HG03460 (cell line): Measurements from ENCODE around the gene MOV10L1.
"Not testable (repeated sequence)": the region's sequence is repeated elsewhere in the genome, so short reads cannot be mapped to it uniquely, and the experiment has no call there.

ENCODE experiments used
- ATAC-seq: cut with Tn5 transposase; IDR thresholded peaks from one replicate; pipeline ENCODE4 v1.9.1; 2021; ENCODE audit not compliant: unreplicated experiment

MOV10L1 gene

DNA sequence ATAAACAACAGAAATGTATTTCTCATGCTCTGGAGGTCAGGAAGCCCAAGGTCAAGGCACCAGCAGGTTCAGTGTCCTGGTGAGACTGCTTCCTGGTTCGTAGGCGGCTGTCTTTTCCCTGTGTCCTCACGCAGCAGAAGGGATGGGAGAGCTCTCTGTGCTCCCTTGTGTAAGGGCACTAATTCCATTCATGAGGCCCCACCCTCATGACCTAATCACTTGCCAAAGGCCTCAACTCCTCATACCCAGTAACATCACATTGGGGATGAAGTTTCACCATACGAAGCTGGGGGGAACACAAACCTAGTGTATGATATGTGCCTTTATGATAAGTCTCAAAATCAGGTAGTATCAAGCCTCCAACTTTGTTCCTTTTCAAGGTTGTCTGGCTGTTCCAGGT is 42.1 kb downstream of the MOV10L1 start:
- no peak for ATAC-seq

DNA sequence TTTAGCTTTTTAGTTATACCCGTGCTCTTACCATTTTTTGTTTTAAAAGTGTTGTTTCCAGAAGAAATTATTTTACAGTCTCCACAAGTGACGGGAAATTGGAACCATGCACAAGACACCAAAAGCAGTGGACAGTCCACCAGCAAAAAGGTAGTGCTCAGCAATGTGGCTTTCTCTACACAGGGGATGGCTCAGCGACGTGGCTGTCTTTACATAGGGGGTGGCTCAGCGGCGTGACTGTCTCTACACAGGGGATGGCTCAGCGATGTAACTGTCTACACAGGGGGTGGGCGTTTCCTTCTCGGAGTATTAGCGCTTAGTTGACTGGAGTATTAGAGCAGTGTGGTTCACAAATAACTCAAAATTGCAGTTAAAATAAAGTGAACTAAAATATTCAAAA is 44.7 kb downstream of the MOV10L1 start:
- ATAC-seq: no peak

DNA sequence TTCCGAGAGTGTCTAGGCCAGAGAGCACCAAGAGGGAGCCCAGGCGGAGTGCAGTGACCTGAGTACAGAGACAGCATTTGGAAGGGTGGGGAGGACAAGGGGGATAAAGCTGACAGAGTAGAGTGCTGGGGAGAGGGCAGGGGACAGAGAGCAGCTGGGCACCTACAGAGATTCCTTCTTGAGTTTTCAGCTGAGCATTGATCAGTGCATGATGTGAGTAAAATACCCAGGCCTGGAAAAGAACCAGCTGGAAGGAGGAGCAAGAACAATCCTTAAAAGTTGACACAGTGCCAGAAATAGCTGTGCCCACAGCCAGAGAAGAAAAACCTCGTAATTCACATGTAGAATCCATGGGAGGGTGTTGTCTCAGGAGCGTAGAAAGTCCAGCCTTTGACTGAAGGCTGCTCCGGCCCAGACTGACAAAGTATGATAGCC is 46.8 kb downstream of the MOV10L1 start:
- ATAC-seq: no peak

DNA sequence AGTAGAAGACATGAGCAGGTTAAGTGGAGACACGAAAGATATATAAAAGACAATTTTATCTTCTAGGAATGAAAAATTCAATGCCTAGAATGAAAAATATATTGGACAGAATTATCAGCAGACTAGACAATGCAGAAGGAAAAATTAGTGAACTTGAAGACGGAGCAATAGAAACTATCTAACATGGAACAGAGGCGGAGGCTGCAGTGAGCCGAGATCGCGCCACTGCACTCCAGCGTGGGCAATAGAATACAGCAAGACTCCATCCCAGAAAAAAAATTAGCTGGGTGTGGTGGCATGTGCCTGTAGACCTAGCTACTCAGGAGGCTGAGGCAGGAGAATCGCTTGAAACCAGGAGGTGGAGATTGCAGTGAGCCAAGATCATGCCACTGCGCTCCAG is 47.5 kb downstream of the MOV10L1 start:
- ATAC-seq: not testable (repeated sequence)

DNA sequence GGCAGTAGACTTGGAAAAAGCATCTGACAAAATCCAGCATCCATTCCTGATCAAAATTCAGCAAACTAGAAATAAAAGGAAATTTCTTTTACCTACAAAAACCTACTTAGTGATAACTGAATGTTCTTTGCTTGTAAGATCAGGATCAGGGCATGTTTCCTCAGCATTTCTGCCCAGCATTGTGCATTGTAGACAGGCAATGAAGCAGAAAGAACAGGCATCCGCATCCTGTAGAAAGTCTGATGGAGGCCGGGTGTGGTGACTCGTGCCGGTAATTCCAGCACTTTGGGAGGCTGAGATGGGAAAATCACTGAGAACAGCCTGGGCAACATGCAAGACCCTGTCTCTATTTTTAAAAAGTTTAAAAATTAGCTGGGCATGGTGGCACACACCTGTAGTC is 48.2 kb downstream of the MOV10L1 start:
- no peak for ATAC-seq

DNA sequence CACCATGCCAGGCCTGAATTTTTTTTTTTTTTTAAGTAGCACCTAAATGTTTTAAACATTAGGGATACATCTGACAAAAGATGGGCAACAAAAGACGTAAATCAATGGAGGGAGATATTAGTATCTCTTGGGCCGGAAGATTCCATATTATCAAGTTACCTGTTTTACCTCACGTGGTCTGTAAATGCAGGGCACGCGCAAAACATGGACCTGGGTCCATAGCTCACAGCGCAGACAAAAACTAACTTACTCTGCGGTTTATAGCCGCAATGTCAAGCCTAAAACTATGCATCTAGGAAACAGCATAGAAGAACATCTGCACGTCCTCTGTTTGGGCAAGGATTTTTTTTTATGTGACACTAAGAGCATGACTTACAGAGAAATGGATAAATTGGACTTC is 49.2 kb downstream of the MOV10L1 start:
- no peak for ATAC-seq

DNA sequence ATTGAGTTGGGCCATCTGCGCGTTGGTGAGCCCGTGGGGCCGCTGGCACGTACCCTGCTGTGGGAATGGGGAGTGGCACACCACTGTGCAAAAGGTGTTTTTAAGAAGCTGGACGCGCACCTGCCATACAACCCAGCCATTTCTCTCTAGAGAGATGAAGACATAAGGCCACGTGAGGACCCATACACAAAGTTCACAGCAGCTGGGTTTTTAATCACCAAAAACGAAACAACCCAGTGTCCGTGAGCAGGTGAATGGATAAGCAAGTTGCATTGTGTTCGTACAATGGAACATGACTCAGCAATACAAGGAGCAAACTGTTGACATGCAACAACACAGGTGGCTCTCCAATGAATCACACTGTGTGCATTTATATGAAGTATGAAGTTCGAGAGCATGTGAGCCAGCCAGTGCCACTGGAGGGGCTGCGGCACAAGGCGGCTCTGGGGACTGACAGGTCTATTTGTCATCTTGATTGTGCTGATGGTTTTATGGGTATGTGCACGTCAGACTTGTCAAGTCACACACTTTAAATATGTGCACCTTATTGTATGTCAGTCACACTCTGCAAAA is 50.1 kb downstream of the MOV10L1 start:
- ATAC-seq: no peak

DNA sequence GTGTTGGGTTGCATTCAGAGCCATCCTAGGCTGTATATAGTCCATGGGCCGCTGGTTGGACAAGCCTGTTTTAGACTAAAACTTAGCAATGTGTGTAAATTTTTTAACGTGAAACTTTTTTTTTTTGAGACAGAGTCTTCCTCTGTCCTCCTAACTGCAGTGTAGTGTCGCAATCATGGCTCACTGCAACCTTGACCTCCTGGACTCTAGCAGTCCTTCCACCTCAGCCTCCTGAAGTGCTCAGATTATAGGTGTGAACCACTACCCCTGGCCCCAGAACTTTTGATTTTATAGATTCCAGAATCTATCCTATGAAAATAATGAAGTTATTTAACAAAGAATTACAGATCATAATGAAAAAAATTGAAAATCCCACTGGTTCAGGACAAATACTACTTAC is 50.8 kb downstream of the MOV10L1 start:
- no peak for ATAC-seq

DNA sequence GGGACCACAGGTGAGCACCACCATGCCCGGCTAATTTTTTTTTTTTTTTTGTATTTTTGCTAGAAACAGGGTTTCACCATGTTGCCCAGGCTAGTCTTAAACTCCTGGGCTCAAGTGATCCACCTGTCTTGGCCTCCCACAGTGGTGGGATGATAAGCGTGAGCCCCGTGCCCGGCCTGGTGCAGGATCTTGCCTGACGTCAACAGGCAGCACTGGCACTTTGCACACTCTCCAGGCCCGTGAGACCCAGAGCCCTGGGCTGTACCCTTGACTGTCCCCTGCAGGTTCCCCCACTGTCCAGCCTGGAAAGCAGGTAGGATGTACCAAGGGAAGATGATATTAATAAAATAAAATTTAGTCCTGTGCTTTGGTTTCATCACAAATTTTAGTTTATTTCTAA is 51.7 kb downstream of the MOV10L1 start:
- ATAC-seq: no peak

DNA sequence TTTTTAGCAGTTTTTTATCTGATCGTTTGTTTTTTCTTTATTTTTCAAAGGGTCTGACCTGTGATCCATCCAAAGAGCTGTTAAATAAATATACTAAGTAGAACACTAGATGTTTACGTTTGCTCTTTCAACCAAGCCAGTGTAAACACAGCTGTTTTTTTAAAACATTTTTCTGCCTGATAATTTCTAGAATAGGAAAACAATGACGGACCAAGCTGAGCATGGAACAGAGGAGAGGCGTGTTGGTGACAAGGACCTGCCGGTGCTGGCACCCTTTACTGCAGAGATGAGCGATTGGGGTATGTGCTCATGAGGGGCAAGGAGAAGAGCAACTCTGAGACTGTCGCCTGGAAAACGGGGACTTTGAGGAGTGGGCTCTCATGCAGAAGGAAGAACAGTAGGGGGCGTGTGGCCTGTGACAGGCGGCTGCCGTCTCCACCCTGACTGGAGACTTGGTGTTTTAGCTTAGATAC is 52.1 kb downstream of the MOV10L1 start:
- no peak for ATAC-seq

DNA sequence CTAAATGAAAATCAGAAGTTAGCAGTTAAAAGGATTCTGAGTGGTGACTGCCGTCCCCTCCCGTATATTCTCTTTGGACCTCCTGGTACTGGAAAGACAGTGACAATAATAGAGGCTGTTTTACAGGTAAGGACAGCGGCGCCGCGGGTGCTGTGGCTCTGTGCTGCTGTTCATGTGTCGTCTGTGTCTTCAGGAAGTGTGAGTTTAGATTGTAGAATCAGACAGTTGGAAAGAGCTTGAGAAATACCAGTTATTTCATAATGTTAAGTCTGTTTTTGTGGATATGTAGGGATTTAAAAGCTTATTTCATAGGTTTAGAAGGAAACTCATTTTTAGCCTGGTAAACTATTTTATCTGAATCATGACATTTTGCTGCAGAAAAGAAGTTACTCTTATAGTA is 53.3 kb downstream of the MOV10L1 start:
- no peak for ATAC-seq

DNA sequence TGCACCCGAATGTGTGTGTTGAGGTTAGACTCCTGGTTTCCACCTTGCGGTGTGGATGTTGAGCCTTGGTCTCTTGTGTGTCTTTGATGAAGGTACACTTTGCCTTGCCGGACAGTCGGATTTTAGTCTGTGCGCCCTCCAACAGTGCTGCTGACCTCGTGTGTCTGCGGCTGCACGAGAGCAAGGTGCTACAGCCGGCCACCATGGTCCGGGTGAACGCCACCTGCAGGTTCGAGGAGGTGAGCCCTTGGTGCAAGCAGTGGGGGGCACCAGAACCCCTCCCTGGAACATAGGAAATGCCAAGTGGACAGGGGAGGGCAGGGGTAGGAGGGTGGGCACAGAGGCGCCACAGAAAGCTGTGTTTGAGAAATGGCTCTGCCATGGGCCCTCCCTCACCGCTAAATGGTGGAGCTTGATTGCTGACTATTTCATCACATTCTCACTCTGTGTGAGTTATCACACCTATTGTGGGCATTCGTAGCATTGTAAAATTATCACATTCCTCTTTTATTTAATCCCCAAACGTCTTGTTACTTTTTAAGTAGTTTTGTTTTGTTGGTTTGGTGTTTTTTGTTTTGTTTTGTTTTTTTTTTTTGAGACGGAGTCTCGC is 54.3 kb downstream of the MOV10L1 start:
- no peak for ATAC-seq

DNA sequence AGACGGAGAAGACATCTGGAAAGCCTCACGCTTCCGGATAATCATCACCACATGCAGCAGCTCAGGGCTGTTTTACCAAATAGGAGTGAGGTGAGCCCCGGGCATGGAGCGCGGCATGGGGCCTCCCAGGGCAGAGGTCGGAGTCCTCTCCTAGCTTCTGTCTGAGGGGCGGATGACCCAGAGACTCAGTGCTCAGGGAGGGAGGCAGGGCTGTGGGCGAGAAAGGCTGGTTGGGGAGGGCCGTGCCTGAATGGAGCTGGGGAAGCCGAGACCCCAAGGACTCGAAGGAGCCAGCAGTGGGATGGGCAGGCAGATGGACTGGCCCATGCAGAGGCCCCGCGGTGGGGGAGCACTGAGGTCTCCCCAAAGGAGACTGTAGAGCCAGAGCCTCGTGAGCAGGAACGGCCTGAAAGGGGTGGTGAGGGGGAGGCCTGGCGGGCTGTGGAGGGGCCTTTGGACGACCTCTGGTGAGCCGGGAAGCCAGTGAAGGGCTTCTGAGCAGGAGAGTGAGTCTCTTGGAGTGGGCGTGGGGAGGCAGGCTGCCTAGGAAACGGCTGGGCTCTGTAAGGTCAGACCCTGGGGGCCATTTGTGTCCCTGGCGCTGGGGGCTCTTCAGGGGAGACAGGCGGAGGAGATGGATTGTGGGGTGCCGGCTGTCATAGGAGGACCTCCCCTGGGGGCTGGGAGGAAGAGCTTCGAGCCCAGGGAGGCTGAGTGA is 56.1 kb downstream of the MOV10L1 start:
- no peak for ATAC-seq

DNA sequence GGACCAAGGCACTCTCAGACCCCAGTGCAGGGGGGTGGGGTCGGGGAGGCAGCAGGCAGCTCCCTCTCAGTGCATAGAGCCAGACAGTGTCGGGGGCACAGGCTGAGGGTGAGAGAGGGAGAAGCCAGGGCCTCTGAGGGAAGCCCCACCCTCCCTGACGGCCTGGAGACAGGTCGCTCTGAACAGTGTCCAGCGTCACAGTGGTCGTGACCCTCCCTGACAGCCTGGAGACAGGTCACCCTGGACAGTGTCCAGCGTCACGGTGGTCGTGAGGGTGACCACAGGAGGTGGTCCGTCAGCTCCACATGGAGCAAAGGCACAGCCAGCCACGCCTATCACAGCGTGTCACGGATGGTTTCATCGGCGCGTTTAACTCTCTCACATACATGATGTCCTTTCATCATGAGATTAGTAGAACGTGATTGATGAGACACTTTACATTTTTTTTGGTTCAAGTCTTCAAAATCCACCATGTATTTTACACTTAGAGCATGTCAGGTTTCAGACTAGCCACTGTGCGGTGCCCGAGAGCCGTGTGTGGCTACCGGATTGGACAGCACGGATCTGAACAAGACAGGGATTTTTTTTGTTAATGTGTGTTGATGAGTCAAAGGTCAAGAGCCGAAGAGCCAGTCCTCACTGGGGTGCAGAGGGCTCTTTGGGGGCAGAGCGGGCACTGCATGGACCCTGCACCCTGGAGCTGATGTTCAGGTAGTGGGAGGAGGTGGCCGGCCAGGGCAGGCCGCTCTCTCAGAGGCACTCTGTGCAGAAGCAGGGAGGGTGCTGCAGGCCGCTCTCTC is 56.8 kb downstream of the MOV10L1 start:
- no peak for ATAC-seq

DNA sequence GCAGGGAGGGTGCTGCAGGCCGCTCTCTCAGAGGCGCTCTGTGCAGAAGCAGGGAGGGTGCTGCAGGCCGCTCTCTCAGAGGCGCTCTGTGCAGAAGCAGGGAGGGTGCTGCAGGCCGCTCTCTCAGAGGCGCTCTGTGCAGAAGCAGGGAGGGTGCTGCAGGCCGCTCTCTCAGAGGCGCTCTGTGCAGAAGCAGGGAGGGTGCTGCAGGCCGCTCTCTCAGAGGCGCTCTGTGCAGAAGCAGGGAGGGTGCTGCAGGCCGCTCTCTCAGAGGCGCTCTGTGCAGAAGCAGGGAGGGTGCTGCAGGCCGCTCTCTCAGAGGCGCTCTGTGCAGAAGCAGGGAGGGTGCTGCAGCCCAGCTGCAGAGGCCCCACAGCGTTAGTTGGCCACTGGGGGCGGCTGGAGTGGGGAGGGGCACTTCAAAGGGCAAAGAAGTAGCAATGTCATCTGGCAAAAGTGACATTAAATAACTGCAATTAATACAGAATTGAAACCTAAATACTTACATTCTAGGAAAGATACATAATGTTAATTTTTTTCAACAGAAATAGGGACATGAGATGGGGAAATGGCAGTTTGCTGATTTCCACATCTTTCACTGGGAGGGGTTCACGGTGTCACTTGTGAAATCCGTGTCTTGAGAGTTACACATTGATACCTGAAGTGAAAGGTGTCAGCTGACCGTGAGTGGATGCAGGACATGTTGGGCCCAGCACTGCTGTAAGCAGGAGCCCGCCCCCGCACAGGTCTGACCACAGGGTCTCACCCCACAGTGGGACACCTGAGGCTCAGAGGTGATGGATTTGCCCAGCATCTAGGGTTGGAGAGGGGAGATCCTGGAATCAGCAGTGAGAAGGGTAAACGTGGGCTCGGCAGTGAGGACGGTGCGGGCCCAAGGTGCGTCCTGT is 57.7 kb downstream of the MOV10L1 start:
- ATAC-seq: not testable (repeated sequence)

DNA sequence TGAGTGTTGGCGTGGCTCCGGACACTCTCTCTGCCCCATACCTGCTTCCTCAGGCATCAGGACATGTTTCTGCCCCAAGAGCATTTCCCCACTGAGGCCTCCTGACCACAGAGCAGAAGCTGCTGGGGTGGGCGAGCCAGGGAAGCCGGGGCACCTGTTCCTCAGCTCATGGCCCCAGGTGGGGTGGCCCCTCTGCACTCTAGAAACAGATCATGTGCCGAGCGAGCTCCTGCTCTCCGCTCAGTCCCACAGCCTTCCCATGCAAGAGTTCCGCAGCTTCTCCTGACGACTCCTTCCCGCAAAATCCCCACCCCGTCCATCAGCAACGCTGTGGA is 58.3 kb downstream of the MOV10L1 start:
- no peak for ATAC-seq

DNA sequence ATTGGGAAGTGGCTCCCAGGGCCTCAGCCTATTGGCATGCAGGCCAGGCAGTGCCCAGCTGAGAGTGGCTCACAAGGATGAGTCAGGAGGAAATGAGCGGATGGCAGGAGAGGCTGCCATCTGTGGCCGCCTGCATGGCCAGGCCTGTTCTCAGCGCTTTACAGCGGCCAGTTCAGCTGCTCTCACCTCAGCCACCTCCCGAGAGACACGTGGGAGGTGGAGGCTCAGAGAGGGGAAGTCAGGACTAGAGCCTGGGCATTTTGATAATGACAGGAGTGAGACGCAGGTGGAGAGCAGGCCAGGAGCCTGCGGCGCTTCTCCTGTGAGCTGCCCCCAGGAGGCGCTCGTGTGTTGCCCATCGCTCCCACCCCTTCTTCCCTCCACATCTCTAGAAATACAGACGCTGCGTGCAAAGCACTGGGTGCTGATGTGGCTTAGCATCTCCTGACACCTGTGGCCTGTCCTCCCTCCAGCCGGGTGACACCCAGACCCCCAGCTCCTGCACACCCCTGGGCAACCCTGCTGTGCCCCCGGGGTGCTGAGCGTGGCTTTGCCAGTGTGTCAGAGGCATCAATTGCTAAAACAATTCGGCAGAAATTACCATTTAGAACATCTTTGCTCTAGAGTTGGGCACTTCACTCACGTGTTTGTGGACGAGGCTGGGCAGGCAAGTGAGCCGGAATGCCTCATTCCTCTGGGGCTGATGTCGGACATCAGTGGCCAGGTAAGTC is 59.4 kb downstream of the MOV10L1 start:
- ATAC-seq: no peak

DNA sequence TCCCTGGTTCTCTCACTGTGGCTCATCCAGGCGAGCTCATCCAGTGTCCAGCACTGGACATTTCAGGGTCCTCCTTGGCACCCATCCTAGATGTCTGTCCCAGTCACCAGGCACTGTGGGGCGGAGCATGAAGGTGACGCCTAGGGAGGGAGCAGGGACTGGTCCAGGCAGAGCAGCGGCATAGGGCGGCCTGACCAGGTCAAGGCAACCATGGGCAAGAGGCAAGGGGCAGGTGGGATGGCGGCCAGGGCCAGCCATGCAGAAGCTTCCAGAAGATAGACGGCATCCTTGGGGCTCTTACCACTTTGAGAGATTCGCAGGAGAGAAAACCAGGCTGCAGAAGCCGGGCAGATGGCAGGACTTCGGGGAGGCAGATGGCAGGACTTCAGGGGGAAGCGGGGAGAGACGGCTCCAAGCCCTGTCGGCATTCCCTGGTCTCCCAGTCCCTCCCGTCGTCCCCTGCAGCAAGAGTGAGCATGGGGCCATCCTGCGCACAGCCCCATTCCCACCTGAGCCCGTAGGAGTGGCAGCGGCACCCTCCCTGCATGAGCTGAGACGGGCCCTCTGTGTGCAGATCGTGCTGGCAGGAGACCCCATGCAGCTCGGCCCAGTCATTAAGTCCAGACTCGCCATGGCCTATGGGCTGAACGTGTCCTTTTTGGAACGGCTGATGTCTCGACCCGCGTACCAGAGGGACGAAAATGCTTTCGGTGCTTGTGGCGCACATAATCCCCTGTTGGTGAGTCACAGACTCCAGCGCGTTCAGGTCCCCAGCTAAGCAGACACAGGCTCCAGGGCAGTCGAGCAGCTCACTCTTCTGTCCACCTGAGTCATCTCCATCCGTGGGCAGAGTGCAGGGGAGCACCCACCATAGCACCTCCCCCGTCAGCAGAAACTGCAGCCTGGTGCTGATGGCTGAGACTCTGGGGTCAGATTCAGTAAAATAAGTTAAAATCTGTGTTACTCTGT is 60.6 kb downstream of the MOV10L1 start:
- no peak for ATAC-seq
